ENCODE data around the gene MRPL45. TPM values are rescaled to one million over a fixed set of nuclear protein-coding genes. Genes with fewer than 3 reads are reported as not detected.

Gene MRPL45
- total RNA-seq, 1 donor from 2014 or later, result 34.3 TPM

Other genes with a start within 250 kb of the MRPL45 start
- not detected in 2 replicates for gene TBC1D3C, start 228.5 kb upstream of the MRPL45 start, total RNA-seq
- gene TBC1D3E, start 169.2 kb upstream of the MRPL45 start, total RNA-seq, result not detected in 2 replicates
- gene TBC1D3, start 104.6 kb upstream of the MRPL45 start, total RNA-seq, result not detected in 2 replicates
- 0.07 and 0.10 TPM in 2 replicates for gene GPR179, start 46.8 kb downstream of the MRPL45 start, total RNA-seq
- gene SOCS7, start 54.7 kb downstream of the MRPL45 start, total RNA-seq, result 16.8 and 17.2 TPM in 2 replicates
- gene ARHGAP23, start 131.3 kb downstream of the MRPL45 start, total RNA-seq, result 88.5 and 118 TPM in 2 replicates